ENCODE data around the gene JMJD1C.
A peak's percentile ranks its signal among the peaks of the same experiment; 100 is the strongest.

JMJD1C gene

DNA sequence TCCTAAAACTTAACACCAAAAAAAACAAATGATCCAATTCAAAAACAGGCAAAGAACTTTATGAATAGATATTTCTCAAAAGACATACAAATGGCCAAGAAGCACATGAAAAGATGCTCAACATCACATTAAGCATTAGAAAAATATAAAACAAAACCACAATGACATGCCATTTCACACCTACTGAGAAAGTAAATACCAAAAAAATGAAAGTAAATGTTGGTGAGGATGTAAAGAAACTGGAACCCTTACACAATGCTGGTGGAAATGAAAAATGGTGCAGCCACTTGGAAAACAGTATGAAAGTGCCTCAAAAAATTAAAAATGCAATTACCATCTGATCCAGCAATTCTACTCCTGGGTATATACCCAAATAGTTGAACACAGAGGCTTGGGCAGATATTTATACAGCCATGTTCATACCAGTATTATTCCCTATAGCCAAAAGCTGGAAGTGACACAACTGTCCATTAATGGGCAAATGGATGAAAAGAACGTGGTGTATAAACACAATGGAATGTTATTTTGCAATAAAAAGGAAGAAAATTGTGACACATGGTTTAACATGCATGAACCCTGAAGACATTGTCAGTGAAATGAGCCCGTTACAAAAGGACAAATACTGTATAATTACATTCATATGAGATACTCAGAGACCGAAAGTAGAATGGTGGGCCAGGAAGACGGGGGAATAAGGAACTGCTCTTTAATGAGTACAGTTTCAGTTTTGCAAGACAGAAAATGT is 89.0 kb downstream of the JMJD1C start:
- no peak for DNase-seq (ENCODE audit: low spot score)
- Histone ChIP-seq H3K4me3 (no peak overlapping the region), H3K27ac (no peak overlapping the region)
- TF ChIP-seq, protein P1, sequence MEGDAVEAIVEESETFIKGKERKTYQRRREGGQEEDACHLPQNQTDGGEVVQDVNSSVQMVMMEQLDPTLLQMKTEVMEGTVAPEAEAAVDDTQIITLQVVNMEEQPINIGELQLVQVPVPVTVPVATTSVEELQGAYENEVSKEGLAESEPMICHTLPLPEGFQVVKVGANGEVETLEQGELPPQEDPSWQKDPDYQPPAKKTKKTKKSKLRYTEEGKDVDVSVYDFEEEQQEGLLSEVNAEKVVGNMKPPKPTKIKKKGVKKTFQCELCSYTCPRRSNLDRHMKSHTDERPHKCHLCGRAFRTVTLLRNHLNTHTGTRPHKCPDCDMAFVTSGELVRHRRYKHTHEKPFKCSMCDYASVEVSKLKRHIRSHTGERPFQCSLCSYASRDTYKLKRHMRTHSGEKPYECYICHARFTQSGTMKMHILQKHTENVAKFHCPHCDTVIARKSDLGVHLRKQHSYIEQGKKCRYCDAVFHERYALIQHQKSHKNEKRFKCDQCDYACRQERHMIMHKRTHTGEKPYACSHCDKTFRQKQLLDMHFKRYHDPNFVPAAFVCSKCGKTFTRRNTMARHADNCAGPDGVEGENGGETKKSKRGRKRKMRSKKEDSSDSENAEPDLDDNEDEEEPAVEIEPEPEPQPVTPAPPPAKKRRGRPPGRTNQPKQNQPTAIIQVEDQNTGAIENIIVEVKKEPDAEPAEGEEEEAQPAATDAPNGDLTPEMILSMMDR (IDR thresholded peaks at IDR 0.05): no peak

DNA sequence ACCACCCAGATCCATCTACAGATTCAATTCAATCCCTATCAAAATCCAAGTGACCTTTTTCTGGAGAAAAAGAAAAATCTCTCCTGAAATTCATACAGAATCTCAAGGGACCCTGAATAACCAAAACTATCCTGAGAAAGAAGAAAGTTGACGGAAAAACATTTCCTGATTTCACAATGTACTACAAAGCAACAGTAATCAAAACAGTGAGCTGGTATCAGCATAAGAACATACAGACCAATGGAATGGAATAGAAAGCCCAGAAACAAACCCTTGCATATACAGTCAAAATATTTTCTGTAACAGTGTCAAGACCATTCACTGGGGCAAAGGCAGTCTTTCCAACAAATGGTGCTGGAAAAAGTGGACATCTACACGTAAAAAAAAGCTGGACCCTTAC is 89.9 kb downstream of the JMJD1C start:
- DNase-seq (ENCODE audit: low spot score): no peak
- peak overlapping the region in 1 of 2 donors; percentile 6 for H3K27ac ChIP-seq
- no peak overlapping the region for H3K4me3 ChIP-seq
- TF ChIP-seq, protein P1 (IDR thresholded peaks at IDR 0.05): no peak

DNA sequence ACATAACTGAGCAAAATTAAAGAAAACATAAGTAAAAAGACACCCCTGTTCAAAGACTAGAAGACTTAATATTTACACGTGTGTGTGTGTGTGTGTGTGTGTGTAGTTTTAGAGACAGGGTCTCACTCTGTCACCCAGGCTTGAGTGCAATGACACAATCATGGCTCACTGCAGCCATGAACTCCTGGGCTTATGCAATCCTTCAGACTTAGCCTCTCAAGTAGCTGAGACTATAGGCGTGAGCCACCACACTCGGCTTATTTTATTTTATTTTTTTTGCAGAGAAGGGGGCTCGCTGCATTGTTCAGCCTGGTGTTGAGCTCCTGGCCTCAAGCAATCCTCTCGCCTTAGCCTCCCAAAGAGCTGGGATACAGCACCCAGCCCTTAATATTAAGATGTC is 90.3 kb downstream of the JMJD1C start:
- Histone ChIP-seq H3K27ac (peak overlapping the region in 1 of 2 donors; percentile 6), H3K4me3 (no peak overlapping the region)
- no peak for DNase-seq (ENCODE audit: low spot score)
- TF ChIP-seq, protein P1 (IDR thresholded peaks at IDR 0.05): no peak

DNA sequence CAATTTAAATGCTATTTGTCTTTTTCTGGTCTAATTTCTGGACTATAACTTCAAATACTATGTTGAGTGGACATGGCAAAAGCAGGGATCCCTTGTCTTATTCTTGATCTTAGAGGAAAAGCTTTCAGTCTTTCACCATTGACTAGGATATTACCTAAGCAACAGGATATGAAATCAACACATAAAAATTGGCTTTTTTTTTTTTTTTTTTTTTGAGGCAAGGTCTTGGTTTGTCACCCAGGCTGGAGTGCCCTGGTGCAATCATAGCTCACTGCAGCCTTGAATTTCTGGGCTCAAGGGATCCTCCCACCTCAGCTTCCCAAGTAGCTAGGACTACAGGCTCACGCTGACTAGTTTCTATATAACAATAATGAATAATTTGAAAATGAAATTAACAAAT is 90.8 kb downstream of the JMJD1C start:
- TF ChIP-seq, protein P1 (IDR thresholded peaks at IDR 0.05): no peak
- H3K4me3 ChIP-seq: no peak overlapping the region
- DNase-seq (ENCODE audit: low spot score): no peak
- no peak overlapping the region for H3K27ac ChIP-seq

DNA sequence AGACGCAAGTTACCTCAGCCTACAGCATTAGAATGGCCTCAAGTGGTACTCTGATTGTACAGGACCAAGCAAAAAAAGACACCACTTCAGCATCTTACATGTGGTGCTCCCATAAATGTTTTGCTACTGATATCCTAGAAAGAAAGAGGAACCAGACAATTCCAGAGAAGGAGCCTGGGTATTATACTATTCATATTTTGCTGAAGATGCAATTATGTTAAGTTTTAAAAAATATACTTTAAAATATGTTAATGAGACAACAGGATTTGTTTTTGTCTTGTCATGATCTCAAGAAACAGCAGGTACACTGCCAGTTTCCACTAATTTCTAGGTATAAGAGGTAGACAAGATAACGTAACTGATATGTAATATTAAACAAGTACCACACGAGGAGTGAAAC is 92.6 kb downstream of the JMJD1C start:
- Histone ChIP-seq H3K4me3 (no peak overlapping the region), H3K27ac (no peak overlapping the region)
- TF ChIP-seq, protein P1 (IDR thresholded peaks at IDR 0.05): no peak
- DNase-seq (ENCODE audit: low spot score): no peak

DNA sequence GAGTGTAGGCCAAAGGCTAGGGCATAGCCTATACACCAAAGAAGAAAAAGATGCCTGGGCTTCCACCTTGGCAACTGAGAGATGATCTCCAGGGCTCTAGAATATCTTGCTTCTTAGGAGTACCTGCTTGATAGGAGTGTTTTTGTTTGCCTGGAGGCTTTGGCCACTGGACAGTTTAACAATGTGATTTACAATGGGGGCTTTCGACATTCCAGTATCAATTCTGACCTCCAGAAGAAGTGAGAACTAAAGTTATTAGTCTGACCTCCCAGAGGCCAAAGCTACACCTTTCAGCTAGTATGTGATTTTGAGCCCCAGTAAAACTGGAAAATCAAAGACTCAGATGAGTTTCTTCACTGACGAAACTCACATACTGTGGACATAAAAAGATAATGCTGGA is 96.1 kb downstream of the JMJD1C start:
- TF ChIP-seq, protein P1 (IDR thresholded peaks at IDR 0.05): no peak
- Histone ChIP-seq H3K27ac (no peak overlapping the region), H3K4me3 (no peak overlapping the region)
- no peak for DNase-seq (ENCODE audit: low spot score)

DNA sequence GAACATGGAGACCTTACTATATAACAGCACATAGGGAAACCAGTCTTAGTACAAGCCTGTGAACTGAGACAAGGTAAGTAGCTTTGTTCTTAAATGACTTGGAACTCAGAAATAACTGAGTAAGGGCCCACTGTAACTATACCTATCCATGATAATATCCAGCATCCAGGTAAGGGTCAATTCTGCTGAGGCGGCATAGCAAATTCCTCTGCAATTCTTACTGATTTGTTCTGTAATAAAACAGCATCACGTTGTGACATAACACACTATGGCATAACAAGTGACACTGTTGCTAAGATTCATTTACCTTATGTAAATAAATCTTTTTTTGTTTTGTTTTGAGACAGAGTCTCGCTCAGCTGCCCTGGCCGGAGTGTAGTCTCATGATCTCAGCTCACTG is 97.4 kb downstream of the JMJD1C start:
- TF ChIP-seq, protein P1 (IDR thresholded peaks at IDR 0.05): no peak
- no peak overlapping the region for H3K27ac ChIP-seq
- no peak for DNase-seq (ENCODE audit: low spot score)
- H3K4me3 ChIP-seq: no peak overlapping the region

Data from coronary artery (tissue), 2 donors.